Dedifferentiated amniotic fluid mesenchymal stem cell (primary cell): ENCODE measurements around the gene SHISA3.
"Not testable (repeated sequence)": the region's sequence is repeated elsewhere in the genome, so short reads cannot be mapped to it uniquely, and the experiment has no call there.

Experiments
- DNase-seq: peaks from one replicate; pipeline ENCODE4 v3.0.0-alpha.2; 2016; ENCODE audit errors: extremely low spot score

The SHISA3 gene

DNA sequence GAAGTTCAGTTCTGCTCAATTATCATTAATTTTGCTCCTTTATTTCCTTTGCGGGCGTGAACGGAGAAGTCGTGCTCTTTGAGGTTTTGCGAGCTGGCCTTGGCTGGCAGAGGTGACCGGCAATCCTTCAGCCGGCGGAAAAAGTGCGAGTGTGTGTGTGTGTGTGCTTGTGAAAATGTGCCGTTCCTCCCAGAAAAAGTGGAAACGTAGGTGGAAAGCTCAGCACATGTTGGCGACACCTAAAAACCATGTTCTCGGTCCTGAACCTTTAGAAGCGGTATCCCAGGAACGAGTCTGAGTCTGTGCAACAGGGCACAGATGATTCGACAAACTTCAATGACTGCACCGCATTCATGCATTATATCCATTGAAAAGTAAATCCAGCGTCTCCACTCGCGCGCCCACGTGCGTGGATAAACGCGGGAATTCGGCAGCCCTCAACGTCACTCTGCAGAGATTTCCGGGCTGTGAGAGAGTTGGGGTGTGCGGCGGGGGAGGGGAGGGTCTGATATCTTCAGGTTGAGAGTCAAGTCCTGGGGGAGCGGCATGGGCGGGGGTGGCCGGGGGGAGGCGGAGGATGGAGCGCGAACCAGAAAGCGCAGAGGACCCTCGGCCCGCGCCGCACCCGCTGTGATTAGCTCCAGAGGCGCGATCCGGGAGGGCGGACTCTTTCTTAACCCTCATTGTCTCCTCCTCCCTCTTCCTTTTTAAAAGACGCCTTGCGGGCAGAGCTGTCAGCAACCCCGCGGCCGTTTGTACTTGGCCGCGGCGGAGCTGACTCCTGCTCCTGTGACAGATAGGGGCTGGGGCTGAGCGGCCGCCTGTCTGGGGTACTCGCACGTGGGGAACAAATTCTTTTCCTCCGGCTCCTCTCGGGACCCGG, at the start of gene SHISA3:
Gene SHISA3 (plus strand): TSS at position 737 of the 883 bp plus-strand sequence. CDS start 569 bp downstream, outside the sequence.
- DNase-seq: no peak

DNA sequence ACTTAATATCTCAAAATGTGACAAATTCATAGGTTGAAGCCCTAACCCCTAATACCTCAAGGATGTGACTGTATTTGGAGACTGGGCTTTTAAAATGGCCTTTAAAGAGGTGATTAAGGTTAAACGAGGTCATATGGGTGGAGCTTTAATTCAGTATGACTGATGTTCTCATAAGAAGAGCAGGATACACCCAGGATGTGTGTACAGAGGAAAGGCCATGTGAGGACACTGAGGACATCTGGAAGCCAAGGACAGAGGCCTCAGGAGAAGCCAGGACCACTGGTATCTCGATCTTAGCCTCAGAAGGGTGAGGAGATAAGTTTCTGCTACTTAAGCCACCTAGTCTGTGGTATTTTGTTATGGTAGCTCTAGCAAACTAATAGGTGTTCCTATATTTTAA, 49.0 kb upstream of the SHISA3 start:
- DNase-seq: no peak

- DNase-seq: no peak
These were observed 48.6 kb upstream of the SHISA3 start for GRCh38 chr4:42348692-42349091.

DNA sequence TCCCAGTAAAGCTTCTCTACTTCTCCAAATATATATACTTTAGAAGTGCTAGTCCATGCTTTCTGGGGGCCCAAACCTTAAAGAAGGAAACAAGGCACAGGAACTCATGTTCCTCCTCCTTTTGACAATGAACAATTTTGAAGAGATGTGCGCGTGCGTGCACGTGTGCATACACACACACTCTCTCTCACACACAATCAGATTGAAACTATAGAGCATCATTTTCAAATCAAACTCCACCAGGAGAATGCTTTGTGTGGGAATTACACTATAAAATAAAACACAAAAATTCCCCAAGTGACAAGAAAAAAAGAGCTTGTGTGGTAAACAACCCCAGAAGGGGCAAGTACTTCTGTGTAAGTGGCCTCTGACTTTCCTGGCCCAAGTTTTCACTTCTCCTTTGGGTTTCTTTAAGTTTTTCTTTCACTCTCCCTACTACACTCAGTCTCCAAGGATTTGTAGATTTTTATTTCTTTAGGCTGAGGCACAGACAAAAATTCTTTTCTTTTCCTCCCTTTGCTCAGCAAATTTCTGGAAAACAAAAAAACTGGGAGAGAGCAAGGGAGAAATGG, 46.6 kb upstream of the SHISA3 start:
- no peak for DNase-seq

DNA sequence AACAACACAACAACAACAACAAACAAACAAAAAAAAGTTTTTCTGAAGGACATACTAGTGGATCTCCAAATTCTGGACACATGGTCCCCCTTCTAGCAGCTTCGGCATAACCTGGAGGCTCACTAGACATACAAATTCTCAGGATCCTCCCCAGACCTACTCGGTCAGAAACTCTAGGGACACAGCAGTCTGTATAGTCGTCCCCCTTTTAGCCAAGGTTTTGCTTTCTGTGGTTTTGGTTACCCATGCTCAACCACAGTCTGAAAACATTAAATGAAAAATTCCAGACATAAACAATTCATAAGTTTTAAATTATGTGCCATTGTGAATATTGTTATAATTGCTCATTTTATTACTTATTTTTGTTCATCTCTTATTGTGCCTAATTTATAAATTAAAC, 45.2 kb upstream of the SHISA3 start:
- no peak for DNase-seq

- DNase-seq: no peak
These were observed 40.0 kb upstream of the SHISA3 start for GRCh38 chr4:42357325-42357724.

DNA sequence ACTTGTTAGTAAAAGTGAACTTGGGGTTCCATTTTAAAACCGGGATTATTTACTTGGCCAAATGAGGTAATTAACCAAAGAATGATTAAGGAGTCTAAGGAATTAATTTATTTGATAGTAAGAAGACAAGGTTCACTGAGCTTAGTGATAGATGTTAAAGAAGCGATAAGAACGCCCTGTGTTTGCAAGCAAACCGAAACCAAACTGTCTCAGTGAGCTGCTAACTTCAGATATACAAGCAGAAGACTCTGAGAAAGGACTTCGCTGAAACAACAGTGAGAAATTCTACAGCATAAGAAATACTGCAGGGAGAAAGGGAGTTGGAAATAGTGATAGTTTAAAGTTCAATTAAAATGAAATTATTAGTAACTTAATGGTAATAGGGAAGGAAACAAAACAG, 37.6 kb upstream of the SHISA3 start:
- no peak for DNase-seq

DNA sequence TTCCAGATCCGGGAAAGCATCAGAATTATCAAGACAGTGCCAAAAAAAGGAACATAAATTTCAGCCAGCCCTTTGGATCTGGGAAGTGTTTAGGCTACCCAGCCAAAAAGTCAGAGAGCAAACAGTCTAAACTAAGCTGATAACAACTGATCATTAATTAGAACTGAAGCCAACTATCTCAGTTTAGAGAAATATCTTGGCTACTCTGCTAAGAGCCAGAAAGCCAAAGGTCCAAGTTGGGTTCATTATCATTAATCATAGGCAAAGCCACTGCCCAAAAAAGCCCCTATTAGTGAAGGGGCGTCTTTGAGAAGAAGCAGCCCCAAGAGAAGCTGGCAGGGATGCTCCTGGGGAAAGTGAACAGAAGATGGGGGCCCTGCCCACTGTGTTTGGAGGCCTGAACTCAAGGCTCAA, 37.0 kb upstream of the SHISA3 start:
- no peak for DNase-seq

GRCh38 chr4:42361456-42361855, 35.8 kb upstream of the SHISA3 start:
- no peak for DNase-seq

DNA sequence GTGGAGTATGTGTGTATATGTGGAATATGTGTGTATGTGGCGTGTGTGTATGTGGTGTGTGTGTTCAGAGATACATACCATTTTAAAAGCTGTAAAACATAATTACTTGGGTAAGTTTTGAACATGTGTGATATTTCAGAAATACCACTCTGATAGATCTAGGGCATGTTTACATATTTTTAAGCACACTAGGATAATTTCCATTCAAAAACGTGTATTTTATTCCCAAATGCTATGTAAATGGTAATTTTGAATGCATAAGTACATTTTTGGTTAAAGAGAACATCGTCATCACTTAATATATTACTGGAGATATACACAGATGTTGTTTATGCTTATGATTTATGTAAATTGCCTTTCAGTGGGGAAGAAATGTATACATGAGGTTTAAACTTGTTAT, 34.7 kb upstream of the SHISA3 start:
- DNase-seq: no peak

DNA sequence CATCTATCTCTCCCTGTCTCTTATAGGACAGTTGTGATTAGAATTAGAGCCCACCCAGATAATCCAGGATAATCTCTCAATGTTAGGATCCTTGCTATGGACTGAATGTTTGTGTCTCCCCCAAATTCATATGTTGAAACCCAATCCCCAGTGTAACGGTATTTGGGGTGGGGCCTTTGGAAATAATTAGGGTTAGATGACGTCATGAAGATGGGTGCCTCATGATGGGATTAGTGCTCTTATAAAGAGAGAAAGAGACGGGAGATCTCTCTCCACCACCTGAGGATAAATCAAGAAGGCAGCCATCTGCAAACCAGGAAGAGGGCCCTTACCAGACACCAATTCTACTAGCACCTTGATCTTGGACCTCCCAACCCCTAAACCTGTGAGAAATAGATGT, 33.7 kb upstream of the SHISA3 start:
- no peak for DNase-seq

- no peak for DNase-seq
These were observed 32.8 kb upstream of the SHISA3 start for GRCh38 chr4:42364266-42365053.

DNA sequence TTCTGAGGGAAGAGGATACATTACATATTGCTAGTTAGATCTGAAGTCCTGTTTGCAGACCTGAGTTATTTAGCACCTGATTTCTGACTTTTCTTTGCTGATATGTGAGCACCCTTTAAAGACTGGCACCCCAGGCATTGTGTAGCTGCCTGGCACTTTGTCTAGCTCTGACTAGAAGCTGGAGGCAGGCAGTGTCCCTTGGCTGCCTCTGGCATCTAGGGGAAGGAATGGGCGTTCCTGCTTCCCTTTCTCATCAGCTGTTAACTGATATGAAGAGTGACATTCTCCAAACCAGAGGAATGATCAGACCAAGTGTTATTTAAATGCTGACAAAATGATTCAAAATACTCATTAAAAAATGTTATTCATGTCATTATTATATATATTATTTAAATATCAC, 30.3 kb upstream of the SHISA3 start:
- no peak for DNase-seq

DNA sequence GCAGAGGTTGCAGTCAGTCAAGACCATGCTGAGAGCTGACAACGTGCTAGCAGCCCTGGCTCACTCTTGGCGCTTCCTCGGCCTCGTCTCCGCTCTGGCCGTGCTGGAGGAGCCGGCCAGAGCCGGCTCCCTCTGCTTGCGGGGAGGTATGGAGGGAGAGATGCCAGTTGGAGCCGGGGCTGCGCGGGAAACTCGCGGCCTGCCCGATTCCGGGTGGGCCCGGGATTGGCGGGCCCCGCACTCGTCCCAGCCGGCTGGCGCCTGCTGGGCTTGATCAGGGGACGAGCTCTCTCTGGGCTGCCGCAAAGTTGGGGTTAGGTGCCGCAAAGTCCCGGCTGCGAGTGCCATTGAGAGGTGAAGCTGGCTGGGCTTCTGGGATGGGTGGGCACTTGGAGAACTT, 27.8 kb upstream of the SHISA3 start:
- DNase-seq: no peak

GRCh38 chr4:42371305-42372252, 25.7 kb upstream of the SHISA3 start:
- peak; percentile 26 for DNase-seq

DNA sequence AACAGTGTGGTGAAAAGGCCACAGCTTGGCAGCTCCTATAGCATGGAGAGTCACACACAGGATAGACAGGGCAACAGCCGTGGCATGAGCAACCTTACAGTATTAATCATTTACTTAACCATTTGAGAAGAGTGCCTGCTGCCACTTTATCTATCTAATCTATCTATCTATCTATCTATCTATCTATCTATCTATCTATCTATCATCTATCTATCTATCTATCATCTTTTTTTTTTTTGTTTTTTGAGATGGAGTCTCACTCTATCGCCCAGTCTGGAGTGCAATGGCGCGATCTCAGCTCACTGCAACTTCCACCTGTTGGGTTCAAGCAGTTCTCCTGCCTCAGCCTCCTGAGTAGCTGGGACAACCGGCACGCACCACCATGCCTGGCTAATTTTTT, 25.0 kb upstream of the SHISA3 start:
- DNase-seq: not testable (repeated sequence)

DNA sequence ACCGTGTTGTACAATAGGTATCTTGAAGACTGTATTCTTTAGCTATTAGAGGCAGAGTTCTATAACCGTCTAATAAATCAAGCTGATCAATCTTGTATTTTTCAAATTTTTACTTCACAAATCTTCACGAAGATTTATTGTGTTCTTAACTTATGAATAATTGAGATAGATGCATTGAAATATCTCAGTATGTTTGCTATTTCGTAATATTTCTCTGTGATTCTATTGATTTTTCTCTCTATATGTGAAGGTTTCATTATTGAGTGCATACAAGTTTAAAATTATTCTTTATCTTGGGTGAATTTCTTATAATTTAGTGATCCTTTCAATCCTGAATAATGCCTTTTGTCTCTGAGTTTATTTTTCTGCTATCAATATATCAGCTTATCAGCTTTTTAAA, 19.8 kb upstream of the SHISA3 start:
- DNase-seq: no peak

DNA sequence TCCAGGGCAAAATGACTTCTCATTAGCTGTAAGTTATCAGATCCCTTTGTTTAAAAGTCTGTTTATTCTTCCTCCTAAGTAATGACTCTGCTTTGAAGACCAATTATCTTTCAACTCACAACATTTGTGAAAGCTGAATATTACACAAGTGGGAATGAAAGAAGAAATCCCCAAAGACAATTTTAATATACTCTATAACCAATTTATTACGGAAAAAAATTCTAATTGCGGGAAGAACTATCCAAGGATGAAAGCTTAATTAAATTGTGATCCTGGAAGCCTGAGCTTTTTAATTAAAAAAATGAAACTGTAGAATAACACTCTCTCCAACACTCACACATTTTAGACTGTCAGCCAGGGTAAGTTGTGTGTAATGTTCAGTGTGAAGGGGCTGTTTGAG, 15.6 kb upstream of the SHISA3 start:
- DNase-seq: no peak

DNA sequence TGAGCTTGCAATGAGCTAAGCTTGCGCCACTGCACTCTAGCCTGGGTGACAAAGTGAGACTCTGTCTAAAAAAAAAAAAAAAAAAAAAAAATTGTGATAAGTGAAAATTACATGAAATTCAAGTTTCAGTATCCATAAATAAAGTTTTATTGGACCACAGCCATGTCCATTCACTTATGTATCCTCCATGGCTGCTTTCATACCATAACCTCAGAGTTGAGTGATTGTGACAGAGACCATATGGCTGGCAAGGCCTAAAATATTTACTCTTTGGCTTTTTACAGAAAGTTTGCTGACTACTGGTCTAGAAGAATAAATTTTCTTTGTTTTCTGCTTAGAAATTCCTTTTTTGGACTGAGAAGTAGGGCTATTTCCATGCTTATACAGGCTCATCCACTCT, 11.8 kb upstream of the SHISA3 start:
- no peak for DNase-seq

GRCh38 chr4:42390622-42391354, 6.5 kb upstream of the SHISA3 start:
- DNase-seq: no peak

GRCh38 chr4:42391355-42391664, 6.0 kb upstream of the SHISA3 start:
- DNase-seq: no peak
